Body of pancreas (tissue), 4 donors: ENCODE data around the gene PPCDC. TPM values are rescaled to one million over a fixed set of nuclear protein-coding genes. Genes with fewer than 3 reads are reported as not detected.

Source experiments
- ATAC-seq: fragments of 150-250 bp; one replicate; pipeline ENCODE4 v1.9.1; 2016
- DNase-seq, 4 donors: peaks; one replicate each; pipeline ENCODE4 v3.0.0-alpha.2; 2019
- H3K27ac ChIP-seq, 4 donors: fragments of 200-600 bp; sonication (generic); 1 replicate in 3 of 4; 2 replicates in 1 of 4; pipeline versions ENCODE4 v1.5.1 to v1.6.1; 2016 to 2019; ENCODE audit warnings: mild to moderate bottlenecking in 1 of 4, mixed read lengths in 1 of 4, moderate library complexity in 1 of 4
- H3K27me3 ChIP-seq, 2 donors: fragments of 200-600 bp; sonication (generic); one replicate each; pipeline ENCODE4 v1.6.0; 2016; ENCODE audit warnings: mild to moderate bottlenecking in 1 of 2
- H3K36me3 ChIP-seq, 2 donors: fragments of 200-600 bp; sonication (generic); replicated peaks in 1 of 2; 2 replicates each; pipeline ENCODE4 v1.5.1; 2016; ENCODE audit warnings: low read depth in 2 of 2; ENCODE audit not compliant: insufficient read depth in 1 of 2
- H3K4me1 ChIP-seq: fragments of 200-600 bp; sonication (generic); one replicate; pipeline ENCODE4 v1.6.0; 2016
- H3K4me3 ChIP-seq, 2 donors: fragments of 200-600 bp; sonication (generic); 1 replicate in 1 of 2; 2 replicates in 1 of 2; pipeline ENCODE4 v1.5.1; 2016 to 2019
- H3K9me3 ChIP-seq, 3 donors: fragments of 200-600 bp; sonication (generic); 1 replicate in 2 of 3; 2 replicates in 1 of 3; pipeline ENCODE4 v1.5.1; 2016
- CTCF ChIP-seq, 7 experiments: fragments of 450-650 bp in 4 of 7; fragments of 200-600 bp in 3 of 7; sonication (generic) in 3 of 7; IDR thresholded peaks; one replicate each; pipeline ENCODE4 v1.5.1; 2016 to 2019; ENCODE audit warnings: antibody characterized with exemption in 7 of 7
- POLR2A ChIP-seq, 3 donors: fragments of 450-650 bp; IDR thresholded peaks; one replicate each; pipeline ENCODE4 v1.6.1; 2016; ENCODE audit warnings: antibody characterized with exemption in 3 of 3, mild to moderate bottlenecking in 2 of 3
- WGBS, 2 donors: methylation state at CpG; one replicate each; pipeline ENCODE4 v1.1.5; 2017; 5-methylcytosine and 5-hydroxymethylcytosine counted together
- intact Hi-C: fragments of 100-400 bp; cut with DNase I; formaldehyde crosslinking; loops from one replicate; pipeline ENCODE4 v1.15.1; 2023
- total RNA-seq, 2 donors: library from RNA; depleted of rRNA; stranded (reverse); fragments of >200 nt; gene quantifications; one replicate each; pipeline ENCODE4 v1.1.0, GENCODE V29; 2016

Gene PPCDC
- total RNA-seq, 2 donors from 2014 or later, result 12.5 to 13.2 TPM

GRCh38 chr15:75030023-75030413 is 6.6 kb downstream of the PPCDC start:
- ATAC-seq (no peak), DNase-seq (peak in 1 of 4 donors; percentile 32)
- Histone ChIP-seq H3K36me3 (no peaks in the 10 kb centered on the region), H3K9me3 (no peaks in the 10 kb centered on the region), H3K27me3 (no peaks in the 10 kb centered on the region), H3K4me3 (no peak overlapping the region), H3K27ac (peak overlapping the region in 1 of 4 donors; percentile 23), H3K4me1 (peaks cover 11% of the 10 kb centered on the region)
- no peak for TF ChIP-seq POLR2A (IDR thresholded peaks at IDR 0.05)
- TF ChIP-seq CTCF (IDR thresholded peaks at IDR 0.05), result no peak
- intact Hi-C loops, result loop anchor here (5.0 to 10.0 kb wide), 2 partner anchors 177 to 275 kb away; no protein-coding TSS in a partner anchor
- 58 to 60% methylated on average over 1 to 2 of the region's 2 CpGs for WGBS, 2 donors

GRCh38 chr15:75030424-75030823 is 7.0 kb downstream of the PPCDC start:
- peaks cover 11% of the 10 kb centered on the region for H3K4me1 ChIP-seq
- no peaks in the 10 kb centered on the region for H3K9me3 ChIP-seq
- DNase-seq (no peak), ATAC-seq (no peak)
- 75 to 91% methylated on average over 4 of the region's 4 CpGs for WGBS, 2 donors
- no peaks in the 10 kb centered on the region for H3K36me3 ChIP-seq
- TF ChIP-seq CTCF (IDR thresholded peaks at IDR 0.05), result no peak
- no peak for TF ChIP-seq POLR2A (IDR thresholded peaks at IDR 0.05)
- H3K27me3 ChIP-seq, result no peaks in the 10 kb centered on the region
- no peak overlapping the region for H3K27ac ChIP-seq
- intact Hi-C loops, result loop anchor here (5.0 to 10.0 kb wide), 2 partner anchors 177 to 274 kb away; no protein-coding TSS in a partner anchor
- no peak overlapping the region for H3K4me3 ChIP-seq

GRCh38 chr15:75031848-75032247 is 8.5 kb downstream of the PPCDC start:
- DNase-seq (no peak), ATAC-seq (no peak)
- Histone ChIP-seq H3K4me1 (peaks cover 21% of the 10 kb centered on the region), H3K4me3 (no peak overlapping the region), H3K9me3 (no peaks in the 10 kb centered on the region), H3K27ac (no peak overlapping the region), H3K27me3 (no peaks in the 10 kb centered on the region), H3K36me3 (no peaks in the 10 kb centered on the region)
- TF ChIP-seq CTCF (IDR thresholded peaks at IDR 0.05) (no peak), POLR2A (IDR thresholded peaks at IDR 0.05) (no peak)
- 41 to 65% methylated on average over 4 of the region's 4 CpGs for WGBS, 2 donors
- intact Hi-C loops, result loop anchor here (5.0 to 10.0 kb wide), 2 partner anchors 175 to 273 kb away; no protein-coding TSS in a partner anchor

GRCh38 chr15:75032395-75032794 is 9.0 kb downstream of the PPCDC start:
- no peaks in the 10 kb centered on the region for H3K27me3 ChIP-seq
- H3K9me3 ChIP-seq, result no peaks in the 10 kb centered on the region
- peaks cover 21% of the 10 kb centered on the region for H3K4me1 ChIP-seq
- H3K27ac ChIP-seq, result no peak overlapping the region
- 89 to 95% methylated on average over 2 of the region's 2 CpGs for WGBS, 2 donors
- intact Hi-C loops, result loop anchor here (5.0 to 10.0 kb wide), 2 partner anchors 175 to 272 kb away; no protein-coding TSS in a partner anchor
- ATAC-seq (no peak), DNase-seq (no peak)
- H3K4me3 ChIP-seq, result no peak overlapping the region
- H3K36me3 ChIP-seq, result no peaks in the 10 kb centered on the region
- no peak for TF ChIP-seq CTCF (IDR thresholded peaks at IDR 0.05)
- no peak for TF ChIP-seq POLR2A (IDR thresholded peaks at IDR 0.05)

- WGBS, 2 donors, result 69% methylated on average over 6 of the region's 6 CpGs; no CpG with 5 or more reads in 1 of the 2 donors
- intact Hi-C loops, result loop anchor here (5.0 to 10.0 kb wide), 2 partner anchors 173 to 271 kb away; no protein-coding TSS in a partner anchor
Observed at GRCh38 chr15:75033809-75034208, 10.4 kb downstream of the PPCDC start.

More at GRCh38 chr15:75033809-75034208, 10.4 kb downstream of the PPCDC start:
- Histone ChIP-seq H3K9me3 (no peaks in the 10 kb centered on the region), H3K4me1 (peaks cover 21% of the 10 kb centered on the region), H3K27ac (no peak overlapping the region), H3K4me3 (no peak overlapping the region), H3K36me3 (no peaks in the 10 kb centered on the region), H3K27me3 (no peaks in the 10 kb centered on the region)
- DNase-seq (no peak), ATAC-seq (no peak)
- TF ChIP-seq CTCF (IDR thresholded peaks at IDR 0.05) (no peak), POLR2A (IDR thresholded peaks at IDR 0.05) (no peak)
